Measurements from ENCODE around the gene ACOT8. TPM values are rescaled to one million over a fixed set of nuclear protein-coding genes. Genes with fewer than 3 reads are reported as not detected.
"Not testable (repeated sequence)": the region's sequence is repeated elsewhere in the genome, so short reads cannot be mapped to it uniquely, and the experiment has no call there.

The ACOT8 gene
- total RNA-seq, result 58.7 TPM

DNA sequence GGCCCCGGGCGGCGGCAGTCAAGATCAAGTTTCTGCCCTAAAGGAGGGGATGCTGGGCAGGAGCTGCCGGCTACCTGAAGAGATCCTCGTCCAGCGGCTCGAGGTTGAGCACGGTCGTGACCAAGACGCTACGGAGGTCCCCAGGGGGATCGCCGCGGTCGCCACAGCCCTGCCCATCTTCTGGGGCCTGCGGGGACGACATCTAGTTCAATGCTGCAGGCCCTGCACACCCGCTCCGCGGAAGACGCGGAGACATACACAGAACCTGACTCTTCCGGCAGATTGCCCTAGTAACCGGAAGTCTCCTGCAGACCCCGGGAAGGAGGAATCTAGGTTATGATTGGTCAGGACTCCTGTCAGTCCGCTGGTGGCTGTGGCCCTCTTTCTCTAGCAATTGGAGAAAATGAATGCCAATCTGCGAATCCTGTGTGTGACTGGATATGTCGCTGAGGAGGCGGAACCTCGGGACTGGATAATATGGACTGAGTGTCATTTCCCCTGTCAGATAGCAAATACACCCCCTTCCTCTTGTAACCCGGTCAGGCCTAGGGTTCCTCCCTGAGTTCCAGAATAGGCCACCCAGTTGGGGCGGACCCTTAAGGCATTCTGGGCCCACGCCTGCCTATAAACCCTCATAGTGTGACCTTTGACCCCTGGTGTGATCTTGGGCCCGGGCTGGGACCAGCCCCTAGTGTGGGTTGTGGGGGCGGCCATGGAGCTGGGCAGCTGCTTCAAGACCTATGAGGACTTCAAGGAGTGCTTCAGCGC is at the start of gene ACOT8, which contains the start of gene ZSWIM3:
Gene ACOT8, minus strand, starts transcription at position 279 of the 768 bp plus-strand sequence. Its CDS starts 77 bp downstream, at position 202.
Gene ZSWIM3, plus strand, starts transcription at position 501 of the 768 bp plus-strand sequence. Its CDS starts 212 bp downstream, at position 713.
- DNase-seq (ENCODE audit: low read depth in 2 of 3, low spot score in 2 of 3), result peak; percentile 86 to 100 (median 100)

DNA sequence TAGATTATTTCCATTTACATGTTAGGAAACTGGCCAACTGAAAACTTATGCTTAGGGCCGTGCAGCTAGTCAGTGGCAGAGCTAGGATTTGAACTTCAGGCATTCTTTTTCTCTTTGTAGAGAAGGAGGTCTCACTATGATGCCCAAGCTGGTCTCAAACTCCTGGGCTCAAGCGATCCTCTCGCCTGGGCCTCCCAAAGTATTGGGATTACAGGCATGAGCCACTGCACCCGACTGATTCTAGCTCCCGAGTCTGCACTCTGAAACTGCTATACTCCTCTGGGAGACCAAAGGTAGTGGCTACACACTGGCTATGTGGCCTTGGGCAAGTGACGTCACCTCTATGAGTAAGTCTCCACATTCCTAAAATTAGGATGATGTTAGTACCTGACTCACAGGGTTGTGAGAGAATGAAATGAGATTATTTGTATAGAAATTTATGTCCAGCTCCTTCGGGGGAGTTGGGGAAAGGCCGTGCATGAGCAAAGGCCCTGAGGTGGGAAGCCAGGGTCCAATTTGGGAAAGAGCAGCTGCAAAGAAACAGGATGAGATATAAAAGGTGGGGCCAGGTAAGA is 48.4 kb upstream of the ACOT8 start:
- no peak for DNase-seq (ENCODE audit: low read depth in 2 of 3, low spot score in 2 of 3)

DNA sequence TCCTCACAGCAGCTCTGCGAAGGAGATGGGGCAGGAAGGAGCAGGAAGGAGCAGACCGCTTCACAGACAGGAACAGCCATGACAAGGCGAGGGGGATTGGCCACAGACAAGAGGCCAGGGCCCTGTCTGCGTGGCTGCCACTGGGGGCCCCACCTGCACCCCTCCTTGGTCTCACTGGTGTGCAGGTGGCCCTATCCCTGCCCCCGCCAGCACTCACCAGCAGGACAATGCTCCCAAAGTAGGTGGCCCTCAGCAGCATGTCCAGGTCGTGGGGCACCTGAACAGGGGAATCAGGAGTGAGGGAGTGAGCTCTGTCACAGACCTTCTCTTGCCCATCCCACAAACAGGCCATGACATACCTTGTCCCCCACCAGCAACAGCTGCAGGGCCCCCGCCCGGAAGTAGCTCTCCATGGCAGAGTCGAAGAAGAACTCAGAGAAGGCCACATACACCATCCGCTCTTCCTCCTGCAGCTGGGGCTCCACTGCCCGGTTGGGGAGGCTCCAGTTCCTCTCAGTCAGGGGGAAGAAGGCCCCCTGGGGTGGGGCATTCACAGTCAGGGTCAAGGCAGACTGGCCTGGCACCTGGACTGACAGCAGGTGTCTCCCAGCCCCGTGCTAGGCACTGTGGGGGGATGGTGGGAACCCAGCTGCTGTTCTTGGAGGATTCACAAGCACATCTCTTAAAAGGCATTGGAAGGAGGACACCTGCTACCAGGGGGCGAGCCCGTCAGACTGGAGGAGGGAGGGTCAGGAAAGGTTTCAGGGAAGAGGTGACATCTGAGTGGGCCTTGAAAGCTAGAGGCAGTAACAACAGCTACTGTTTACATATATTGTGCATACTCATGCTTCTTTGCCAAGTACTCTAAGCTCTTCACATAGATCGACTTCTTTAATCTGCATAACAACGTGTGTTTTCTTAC is 47.7 kb upstream of the ACOT8 start:
- DNase-seq (ENCODE audit: low read depth in 2 of 3, low spot score in 2 of 3), result no peak

DNA sequence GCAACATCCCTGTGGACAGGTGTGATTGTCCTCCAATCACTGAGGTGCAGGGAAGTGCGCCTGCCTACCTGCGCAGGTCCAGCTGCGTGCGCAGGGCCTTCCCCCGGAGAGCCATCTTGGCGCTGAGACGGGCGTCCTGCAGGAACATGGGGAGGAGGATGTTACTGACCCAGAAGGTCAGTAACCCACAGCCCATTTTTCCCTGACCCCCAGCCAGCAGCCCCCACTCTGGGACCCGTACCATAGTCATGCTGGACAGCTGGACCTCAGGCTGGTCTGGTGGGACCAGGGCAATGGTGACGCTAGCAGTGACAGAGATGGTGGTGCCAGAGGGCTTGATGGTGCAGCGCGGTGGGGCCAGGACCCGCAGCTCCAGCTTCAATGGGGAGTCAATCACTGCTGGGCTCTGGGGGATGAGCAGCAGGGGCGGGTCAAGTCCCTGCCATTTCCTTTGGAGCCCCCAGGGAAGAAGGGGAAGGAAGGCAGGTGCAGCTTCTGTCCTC is 45.1 kb upstream of the ACOT8 start:
- DNase-seq (ENCODE audit: low read depth in 2 of 3, low spot score in 2 of 3), result no peak

DNA sequence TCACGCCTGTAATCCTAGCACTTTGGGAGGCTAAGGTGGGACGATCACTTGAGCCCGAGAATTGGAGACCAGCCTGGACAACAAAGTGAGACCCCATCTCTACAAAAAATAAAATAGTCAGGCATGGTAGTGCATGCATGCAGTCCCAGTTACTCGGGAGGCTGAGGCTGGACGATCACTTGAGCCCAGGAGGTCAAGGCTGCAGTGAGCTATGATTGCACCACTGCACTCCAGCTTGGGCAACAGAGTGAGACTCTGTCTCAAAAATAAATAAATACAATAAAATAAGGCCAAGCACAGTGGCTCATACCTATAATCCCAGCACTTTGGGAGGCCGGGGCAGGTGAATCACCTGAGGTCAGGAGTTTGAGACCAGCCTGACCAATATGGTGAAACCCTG is 44.1 kb upstream of the ACOT8 start:
- DNase-seq (ENCODE audit: low read depth in 2 of 3, low spot score in 2 of 3), result not testable (repeated sequence)

DNA sequence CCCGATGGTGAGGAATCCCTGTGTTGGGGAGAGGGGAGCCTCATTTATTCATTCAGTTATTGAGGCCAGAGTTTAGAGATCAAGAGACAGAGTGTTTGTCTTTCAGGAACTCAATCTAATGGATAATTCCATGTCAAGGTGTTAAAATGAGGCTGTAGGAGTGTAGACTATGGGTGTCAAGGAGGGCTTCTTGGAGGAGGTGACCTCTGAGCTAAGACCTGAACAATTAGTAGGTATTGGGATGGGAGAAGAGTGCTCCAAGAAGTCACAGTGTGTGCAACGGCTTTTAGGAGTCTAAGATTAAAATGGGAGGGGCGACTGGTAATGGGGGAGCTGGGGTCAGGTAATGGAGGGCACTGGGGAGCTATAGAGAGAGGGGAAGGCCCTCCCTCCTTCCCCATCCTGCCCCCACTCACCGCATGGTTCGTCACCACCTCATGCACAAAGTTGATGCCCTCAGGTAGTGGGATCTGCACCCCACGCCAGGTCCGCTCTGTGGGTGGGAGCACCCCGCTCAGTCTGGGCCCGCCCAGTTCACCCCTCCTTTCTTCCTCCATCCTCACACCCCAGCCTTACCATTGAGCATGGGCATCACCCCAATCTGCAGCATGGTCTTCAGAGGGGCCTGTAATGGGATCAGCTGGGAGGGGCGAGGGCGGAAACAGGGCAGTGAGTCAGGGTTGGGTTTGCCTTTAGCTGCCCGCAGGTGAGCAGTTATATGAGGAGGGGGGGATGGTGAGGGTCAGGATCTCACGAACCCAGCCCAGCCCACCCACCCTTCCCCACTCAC is 42.0 kb upstream of the ACOT8 start:
- no peak for DNase-seq (ENCODE audit: low read depth in 2 of 3, low spot score in 2 of 3)

DNA sequence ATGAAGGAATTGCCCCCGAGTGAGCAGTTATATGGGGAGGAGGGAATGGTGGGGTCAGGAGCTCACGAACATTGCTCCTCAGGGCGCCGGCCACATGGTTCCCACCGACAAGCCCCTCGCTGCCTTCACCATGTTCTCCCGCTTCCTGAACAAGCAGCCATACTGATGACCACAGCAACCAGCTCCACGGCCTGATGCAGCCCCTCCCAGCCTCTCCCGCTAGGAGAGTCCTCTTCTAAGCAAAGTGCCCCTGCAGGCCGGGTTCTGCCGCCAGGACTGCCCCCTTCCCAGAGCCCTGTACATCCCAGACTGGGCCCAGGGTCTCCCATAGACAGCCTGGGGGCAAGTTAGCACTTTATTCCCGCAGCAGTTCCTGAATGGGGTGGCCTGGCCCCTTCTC is 41.1 kb upstream of the ACOT8 start:
- no peak for DNase-seq (ENCODE audit: low read depth in 2 of 3, low spot score in 2 of 3)

DNA sequence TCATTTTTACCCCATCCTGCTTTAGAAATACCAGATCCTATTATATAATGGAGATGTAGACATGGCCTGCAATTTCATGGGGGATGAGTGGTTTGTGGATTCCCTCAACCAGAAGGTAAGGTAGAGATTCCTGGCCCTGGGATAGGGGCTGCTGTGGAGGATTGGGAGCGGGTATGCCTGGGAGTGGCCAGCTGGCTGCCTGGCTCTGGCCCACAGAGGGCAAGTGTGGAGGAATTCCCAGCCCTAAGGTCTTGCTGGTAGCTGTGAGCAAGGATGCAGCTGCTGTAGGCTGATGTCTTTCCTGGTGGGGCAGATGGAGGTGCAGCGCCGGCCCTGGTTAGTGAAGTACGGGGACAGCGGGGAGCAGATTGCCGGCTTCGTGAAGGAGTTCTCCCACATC is 40.5 kb upstream of the ACOT8 start:
- no peak for DNase-seq (ENCODE audit: low read depth in 2 of 3, low spot score in 2 of 3)

DNA sequence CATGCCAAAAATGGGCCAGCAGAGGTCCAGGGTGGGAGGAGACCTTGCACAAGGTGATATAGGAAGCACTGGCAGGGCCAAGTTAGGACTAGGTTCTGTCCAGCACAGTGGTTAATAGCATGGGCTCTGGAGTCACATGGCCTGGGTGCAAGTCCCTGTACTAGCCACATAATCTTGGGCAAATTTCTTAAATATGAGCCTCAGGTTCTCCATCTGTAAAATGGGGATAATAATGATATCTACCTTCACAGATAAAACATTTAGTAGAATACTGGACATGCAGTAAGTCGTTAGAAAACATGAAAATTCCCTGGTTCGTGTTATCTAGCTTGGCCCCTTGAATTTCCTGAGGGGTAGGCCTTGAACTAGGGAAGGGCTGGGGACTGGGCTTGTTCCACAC is 40.1 kb upstream of the ACOT8 start:
- no peak for DNase-seq (ENCODE audit: low read depth in 2 of 3, low spot score in 2 of 3)

DNA sequence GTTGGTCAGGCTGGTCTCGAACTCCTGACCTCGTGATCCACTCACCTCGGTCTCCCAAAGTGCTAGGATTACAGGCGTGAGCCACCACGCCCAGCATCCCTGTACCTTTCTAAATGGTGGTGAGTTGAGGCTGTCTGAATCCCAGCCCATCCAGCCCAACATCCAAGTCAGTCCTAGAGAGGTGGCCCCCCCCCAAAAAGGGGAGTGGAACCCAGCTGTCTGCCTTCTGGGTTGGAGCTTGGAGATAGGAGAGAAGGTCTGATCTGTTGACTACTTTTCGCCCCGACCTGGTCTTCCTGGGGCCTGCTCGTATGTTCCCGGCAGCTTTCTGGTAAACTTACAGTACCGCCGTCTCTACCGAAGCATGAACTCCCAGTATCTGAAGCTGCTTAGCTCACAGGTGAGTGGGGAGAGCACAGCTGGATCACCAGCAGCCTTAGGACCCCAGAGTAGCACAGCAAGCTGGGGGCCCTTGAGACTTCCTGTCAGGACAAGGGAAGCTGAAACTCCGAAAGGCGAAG is 39.5 kb upstream of the ACOT8 start:
- no peak for DNase-seq (ENCODE audit: low read depth in 2 of 3, low spot score in 2 of 3)

DNA sequence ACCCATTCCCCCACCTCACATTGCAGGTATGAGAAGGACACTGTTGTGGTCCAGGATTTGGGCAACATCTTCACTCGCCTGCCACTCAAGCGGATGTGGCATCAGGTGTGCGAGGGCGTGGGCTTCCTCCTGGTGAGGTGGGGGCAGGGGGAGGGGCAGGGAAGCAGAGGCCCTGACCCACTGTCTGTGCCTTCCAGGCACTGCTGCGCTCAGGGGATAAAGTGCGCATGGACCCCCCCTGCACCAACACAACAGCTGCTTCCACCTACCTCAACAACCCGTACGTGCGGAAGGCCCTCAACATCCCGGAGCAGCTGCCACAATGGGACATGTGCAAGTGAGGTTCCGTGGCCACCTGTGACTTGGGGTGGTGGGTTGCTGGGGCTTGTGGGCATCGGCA is 37.6 kb upstream of the ACOT8 start:
- DNase-seq (ENCODE audit: low read depth in 2 of 3, low spot score in 2 of 3), result no peak

DNA sequence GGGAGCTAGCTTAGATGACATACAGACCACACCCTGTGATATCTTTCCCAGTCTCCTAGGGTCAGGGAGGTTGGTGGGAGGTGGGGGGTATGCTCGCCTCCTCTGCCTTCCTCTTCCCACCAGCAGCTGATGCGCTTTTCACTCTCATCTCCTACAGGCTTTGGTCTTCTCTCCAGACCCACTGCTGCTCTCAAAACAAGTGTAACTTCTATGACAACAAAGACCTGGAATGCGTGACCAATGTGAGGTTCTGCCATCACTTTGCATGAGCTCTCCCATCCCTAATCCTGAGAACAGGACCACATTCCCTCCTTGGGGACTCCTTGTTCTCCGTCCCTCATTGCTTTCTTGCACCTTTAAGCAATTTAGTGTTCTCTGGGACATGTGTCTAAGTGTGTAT is 36.6 kb upstream of the ACOT8 start:
- no peak for DNase-seq (ENCODE audit: low read depth in 2 of 3, low spot score in 2 of 3)

DNA sequence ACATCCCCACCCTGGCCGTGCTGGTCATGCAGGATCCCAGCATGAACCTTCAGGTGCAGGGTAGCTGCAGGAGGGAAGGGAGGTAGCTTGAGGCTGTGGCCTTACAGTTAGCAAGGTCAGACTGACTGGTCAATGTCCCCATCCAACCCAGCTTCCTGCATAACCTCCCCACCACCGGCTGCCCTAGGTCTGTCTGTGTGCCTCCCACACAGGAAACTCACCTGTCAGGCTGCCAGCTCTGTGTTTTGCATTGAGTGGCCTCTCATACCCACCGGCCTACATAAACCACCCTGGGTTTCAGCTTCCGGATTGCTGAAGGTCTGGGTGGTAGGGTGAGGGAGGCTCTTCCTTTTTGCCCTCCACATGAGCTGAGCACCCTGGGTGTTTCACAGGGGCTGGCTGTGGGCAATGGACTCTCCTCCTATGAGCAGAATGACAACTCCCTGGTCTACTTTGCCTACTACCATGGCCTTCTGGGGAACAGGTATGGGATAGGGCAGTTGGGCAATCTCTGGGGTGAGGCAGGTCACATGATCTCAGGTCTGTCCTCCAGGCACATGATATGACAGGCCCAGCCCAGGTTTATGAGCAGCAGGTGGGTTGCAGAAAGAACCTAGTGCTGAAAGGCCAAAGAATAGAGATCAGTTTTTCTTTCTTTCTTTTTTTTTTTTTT is 35.8 kb upstream of the ACOT8 start:
- DNase-seq (ENCODE audit: low read depth in 2 of 3, low spot score in 2 of 3), result no peak

DNA sequence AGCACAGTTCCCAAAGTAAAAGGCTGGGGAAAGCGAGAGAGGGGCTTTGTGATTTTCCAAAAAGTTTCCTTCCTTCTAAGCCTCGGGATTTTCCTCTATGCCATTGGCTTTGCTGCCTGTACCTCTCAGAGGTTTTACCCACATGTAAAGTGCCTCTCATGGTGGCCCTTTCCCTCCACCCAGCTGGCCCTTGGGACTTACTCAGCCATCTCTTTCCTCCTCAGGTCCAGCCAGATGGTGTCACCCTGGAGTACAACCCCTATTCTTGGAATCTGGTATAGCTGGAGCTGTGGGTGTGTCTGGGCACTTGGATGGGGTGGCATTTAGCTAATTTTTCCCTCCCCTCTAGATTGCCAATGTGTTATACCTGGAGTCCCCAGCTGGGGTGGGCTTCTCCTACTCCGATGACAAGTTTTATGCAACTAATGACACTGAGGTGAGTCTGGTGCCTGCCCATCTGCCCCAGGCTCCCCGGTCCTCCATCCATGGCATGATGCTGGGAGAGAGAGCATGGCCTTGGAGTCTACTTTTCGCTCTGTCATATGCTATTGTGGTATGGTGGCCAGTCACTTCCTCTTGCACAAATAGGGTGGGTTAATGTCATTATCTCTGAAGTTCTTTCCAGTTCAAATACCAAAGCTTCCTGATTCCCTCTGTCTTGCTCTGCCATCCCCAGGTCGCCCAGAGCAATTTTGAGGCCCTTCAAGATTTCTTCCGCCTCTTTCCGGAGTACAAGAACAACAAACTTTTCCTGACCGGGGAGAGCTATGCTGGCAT is 35.0 kb upstream of the ACOT8 start:
- no peak for DNase-seq (ENCODE audit: low read depth in 2 of 3, low spot score in 2 of 3)

DNA sequence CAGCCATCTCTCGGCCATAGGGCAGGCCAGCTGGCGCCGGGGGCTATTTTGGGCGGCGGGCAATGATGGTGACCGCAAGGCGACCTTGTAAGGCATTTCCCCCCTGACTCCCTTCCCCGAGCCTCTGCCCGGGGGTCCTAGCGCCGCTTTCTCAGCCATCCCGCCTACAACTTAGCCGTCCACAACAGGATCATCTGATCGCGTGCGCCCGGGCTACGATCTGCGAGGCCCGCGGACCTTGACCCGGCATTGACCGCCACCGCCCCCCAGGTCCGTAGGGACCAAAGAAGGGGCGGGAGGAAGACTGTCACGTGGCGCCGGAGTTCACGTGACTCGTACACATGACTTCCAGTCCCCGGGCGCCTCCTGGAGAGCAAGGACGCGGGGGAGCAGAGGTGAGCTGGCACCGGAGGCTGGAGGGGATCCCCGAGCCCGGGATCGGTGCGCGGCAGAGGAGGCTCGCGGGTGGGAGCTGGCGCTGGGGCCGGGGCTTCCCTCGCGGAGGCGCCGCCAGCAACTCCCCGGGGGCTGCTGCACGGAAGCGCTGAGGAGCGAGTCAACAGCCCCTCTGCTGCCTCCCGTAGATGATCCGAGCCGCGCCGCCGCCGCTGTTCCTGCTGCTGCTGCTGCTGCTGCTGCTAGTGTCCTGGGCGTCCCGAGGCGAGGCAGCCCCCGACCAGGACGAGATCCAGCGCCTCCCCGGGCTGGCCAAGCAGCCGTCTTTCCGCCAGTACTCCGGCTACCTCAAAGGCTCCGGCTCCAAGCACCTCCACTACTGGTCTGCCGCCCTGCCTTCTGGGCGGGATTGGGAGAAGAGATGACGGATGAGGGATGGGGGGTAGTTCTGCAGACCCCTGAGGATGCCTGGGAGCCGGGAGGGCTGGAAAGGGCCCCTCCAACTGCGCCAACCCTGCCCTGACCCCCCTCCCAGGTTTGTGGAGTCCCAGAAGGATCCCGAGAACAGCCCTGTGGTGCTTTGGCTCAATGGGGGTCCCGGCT is 34.1 kb upstream of the ACOT8 start, which contains the start of the genes CTSA and NEURL2:
Gene CTSA, plus strand, starts transcription at position 351 of the 999 bp plus-strand sequence. Its CDS starts 234 bp downstream, at position 585.
Gene NEURL2, minus strand, starts transcription at position 224 of the 999 bp plus-strand sequence. Its CDS starts 217 bp downstream, at position 7.
- DNase-seq (ENCODE audit: low read depth in 2 of 3, low spot score in 2 of 3), result peak; percentile 63 to 82 (median 79)

DNA sequence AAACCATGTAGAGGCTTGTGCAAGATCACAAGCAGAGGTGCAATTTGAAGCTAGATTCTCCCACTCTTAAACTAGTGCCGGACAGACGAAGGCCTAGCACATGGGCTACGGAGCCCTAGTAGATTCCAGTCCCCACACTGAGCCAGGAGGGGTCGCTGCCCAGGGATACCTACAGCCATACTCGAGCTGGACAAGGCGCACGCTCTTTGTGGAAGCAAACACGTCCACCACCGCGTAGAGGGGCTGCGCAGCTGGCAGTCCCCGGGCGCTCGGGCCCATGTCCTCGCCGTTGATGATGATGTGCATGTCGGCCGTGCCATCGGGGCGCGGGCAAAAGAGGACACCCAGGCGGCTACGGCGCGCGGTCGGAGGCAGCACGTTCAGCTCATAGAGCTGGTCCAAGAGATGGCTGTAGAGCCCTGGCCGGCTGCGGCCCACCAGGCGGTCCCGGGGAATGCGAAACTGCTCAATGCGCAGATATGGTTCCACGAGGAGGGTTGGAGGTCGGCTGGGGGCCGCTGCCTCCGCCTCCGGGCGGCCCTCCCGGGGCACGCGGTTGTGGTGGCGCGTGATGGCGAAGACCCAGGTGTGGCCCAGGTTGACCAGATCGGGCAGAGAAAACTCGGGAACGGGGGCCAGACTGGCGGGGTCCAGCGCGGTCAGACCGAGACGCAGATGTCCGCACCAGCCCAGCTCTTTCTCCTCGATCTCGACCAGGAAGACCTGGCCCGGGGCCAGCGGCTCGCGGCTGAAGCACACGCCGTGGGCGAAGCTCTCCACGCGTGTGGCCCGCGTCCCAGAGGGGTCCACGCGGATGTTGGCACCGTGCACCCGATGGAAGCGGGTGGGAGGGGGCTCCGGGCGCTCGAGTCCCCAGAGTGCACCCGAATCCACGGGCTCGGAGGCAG is 33.1 kb upstream of the ACOT8 start:
- DNase-seq (ENCODE audit: low read depth in 2 of 3, low spot score in 2 of 3), result peak in 2 of 3 donors; percentile 71 to 76
